GM21360 (cell line): ENCODE results near the gene ATG5.
"Not testable (repeated sequence)": the region's sequence is repeated elsewhere in the genome, so short reads cannot be mapped to it uniquely, and the experiment has no call there.

ENCODE experiments used
- ATAC-seq: cut with Tn5 transposase; IDR thresholded peaks from one replicate; pipeline ENCODE4 v1.9.1; 2021; ENCODE audit warnings: mild to moderate bottlenecking, moderate library complexity; ENCODE audit not compliant: unreplicated experiment

Gene ATG5

DNA sequence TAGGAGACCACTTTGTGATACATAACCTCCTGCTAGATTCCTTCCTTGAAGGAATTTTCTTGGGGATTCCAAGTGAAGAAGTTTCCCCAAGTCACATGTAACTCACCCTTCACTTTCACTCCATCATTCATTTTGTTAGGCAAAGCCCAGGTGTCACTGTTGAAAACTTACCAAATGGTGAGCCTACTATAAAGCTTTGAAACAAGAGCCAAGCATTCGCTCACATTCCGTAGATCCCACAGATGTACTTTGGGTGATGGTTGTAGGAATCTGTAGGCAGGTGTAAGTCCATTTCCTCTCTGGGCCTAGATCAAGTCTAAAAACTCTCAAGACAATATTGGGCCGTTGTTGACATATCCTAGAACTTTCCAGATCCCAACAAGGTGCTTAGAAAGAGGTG lies 165.4 kb downstream of the ATG5 start:
- ATAC-seq: no peak

GRCh38 chr6:106159531-106159940 lies 166.0 kb downstream of the ATG5 start:
- no peak for ATAC-seq

GRCh38 chr6:106158816-106159215 lies 166.7 kb downstream of the ATG5 start:
- ATAC-seq: no peak

GRCh38 chr6:106156863-106157262 lies 168.7 kb downstream of the ATG5 start:
- no peak for ATAC-seq

GRCh38 chr6:106156413-106156812 lies 169.1 kb downstream of the ATG5 start:
- ATAC-seq: no peak

DNA sequence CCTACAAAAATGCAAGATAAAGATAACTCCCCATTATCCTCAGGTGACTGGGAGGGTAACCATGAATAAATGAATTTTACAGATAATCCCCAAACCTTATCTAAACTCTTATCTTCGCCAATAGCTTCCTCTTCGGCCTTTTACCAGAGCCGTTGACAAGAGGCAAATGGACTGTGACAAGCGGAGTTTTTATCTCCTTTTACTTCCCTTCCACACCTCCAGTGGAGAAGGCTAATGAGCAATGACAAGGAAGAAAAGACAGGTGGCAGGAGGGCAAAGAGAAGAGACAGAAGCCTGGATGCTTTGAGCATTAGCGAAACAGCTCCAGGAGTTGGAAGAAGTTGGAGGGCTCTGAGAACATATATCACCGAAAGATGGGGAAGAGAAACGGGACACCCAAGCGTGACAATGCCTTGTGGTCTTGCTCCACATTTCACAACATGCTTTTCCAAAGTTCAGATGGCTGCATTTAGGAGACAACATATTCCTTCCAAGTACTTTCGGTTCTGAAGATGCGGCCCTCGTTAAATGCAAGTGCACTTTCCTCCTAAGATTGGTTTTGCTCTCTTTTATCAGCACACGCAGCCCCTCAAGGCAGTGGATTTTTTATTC lies 170.2 kb downstream of the ATG5 start:
- ATAC-seq: no peak

DNA sequence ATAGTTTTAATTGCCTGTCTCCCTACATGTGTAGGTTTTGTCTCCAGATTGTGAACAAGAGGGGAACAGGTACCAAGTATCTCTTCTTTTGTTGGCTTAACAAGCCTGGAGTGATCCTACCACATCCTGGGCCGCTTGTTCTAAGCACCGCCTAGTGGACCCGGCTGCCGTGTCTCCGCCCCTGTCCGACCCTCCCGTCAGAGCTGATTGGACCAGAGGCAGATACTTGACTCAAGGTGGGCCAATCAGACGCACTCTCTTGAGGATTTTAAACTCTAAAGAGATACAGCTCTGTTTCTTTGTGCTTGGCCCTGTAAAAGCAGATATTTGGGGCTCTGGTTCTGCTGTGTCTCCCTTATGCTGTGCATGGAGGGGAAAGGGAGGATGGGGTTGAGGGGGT lies 171.2 kb downstream of the ATG5 start:
- no peak for ATAC-seq

DNA sequence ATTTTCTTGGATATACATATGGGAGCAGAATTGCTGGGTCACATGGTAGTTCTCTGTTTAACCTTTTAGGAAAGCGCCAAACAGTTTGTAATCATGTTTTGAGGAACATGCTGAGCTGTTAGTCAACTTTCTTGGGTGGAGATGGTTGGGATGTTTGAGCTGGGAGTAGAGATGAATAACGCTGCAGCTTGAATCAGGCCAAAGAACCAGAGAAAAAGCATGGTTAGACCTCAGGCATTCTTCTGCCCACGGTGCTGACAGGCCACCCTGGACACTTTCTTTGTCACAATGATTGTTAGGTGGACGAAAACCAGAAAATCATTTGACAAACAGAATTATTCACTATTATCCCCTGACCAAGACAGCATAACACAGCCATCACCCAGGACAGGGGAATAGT lies 172.6 kb downstream of the ATG5 start:
- no peak for ATAC-seq

DNA sequence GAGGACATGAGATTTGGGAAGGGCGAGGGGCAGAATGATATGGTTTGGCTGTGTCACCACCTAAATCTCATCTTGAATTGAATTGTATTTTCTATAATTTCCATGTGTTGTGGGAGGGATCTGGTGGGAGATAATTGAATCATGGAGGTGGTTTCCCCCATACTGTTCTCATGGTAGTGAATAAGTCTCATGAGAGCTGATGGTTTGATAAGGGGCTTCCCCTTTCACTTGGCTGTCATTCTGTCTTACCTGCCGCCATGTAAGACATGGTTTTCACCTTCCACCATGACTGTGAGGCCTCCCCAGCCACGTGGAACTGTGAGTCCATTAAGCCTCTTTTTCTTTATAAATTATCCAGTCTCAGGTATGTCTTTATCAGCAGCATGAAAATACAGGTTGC lies 173.1 kb downstream of the ATG5 start:
- not testable (repeated sequence) for ATAC-seq

DNA sequence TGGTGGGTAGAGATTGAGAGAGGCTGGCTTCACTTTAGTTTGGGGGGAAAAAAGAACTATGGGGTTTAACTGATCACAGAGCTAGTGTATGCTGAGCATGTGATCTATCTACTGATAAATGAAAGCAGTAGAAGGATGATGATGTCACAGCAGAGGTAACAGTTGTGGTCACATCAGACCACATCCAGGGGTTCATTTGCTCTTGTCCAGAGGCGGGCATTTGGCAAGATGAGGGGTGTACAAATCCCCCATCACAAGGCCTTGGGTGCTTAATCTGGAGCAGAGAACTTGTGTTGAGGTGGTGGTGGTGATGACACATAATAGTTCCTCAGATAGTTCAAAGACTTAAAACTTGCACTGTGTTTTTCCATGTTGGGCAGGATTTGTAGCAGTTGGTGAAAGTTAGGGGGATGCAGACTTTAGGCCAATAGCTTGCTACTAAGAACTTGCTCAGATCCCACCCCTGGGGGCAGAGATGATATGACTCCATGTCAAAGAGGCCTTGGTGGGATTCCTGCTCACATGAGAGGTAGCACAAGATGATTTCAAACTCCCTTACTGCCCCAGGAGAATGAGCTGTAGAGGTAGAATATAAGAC lies 176.0 kb downstream of the ATG5 start:
- no peak for ATAC-seq

DNA sequence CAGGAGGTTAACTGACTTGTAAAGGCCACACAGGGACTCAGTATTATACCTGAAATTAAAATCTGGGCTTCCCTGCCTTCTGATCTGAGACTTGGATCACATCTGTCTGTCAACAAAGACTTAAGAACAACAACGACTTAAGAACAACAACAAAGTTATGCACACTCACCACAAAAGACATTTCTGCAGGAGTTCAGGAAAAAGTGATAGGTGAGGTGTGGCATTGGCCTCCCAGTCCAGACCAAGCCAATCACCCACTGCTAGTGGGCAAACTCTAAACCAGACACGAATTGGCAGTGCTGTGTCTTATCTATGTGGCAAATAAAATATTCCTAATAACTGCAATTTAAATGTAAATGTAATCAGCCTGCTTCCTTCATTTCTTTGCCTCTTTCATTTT lies 178.1 kb downstream of the ATG5 start:
- no peak for ATAC-seq

- ATAC-seq: peak; percentile 47
Measured at GRCh38 chr6:106146852-106147351, 178.7 kb downstream of the ATG5 start.

GRCh38 chr6:106145741-106146227 lies 179.8 kb downstream of the ATG5 start:
- ATAC-seq: no peak

- no peak for ATAC-seq
Measured at GRCh38 chr6:106145144-106145543, 180.4 kb downstream of the ATG5 start.

DNA sequence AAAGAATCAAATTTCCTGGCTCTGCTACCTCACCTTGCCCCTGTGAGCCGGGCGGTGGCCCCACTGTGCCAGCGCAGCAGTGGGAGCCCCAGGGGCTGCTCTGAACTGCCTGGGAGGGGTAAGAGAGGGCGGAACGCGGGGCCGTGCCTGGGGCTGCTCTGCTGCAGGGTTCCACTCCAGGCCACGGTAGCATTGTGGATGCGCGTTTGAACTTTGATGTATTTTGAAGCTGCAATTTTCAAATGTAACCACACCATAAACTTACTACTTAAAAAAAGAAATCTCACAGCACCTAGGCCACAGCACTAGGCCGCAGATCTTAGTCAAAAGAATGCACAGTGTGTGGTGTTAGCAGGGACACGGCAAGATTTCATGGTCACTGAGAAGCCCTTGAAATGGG lies 181.9 kb downstream of the ATG5 start:
- no peak for ATAC-seq

GRCh38 chr6:106142876-106143431 lies 182.6 kb downstream of the ATG5 start:
- no peak for ATAC-seq

- peak; percentile 79 for ATAC-seq
Measured at GRCh38 chr6:106141441-106142237, 183.9 kb downstream of the ATG5 start.

- no peak for ATAC-seq
Measured at GRCh38 chr6:106138151-106138550, 187.4 kb downstream of the ATG5 start.

GRCh38 chr6:106136845-106137244 lies 188.7 kb downstream of the ATG5 start:
- no peak for ATAC-seq

DNA sequence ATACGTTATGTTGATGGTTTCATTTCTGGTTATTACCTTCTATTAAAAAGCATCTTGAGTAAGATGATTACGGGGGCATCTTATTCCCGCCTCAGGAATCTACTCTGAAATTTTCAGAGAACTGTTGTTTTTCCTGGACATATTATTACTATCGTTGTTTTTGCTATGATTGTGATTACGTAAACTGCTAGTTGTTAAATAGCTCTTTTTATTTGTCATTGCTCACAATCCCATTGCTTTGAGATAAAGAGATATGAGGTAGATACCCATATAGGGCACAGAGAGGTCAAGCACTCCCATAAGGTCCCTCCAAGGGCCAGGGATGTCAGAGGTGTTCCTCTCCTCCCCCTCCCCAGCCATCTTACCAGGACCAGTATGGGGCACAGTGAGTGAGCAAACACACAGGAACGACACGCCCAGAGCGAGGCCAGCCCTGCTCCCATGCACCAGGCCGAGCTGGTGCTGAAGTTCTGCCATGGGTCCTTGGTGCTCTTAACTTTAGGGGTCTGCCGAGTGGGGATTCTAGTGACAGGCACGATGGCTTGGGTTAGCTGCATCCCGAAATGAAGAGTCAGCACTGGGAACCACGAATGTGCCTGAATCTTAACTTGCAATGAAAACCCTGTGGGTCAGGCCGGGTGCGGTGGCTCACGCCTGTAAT lies 189.5 kb downstream of the ATG5 start:
- no peak for ATAC-seq
